ENCODE measurements around the gene ILKAP.

DNA sequence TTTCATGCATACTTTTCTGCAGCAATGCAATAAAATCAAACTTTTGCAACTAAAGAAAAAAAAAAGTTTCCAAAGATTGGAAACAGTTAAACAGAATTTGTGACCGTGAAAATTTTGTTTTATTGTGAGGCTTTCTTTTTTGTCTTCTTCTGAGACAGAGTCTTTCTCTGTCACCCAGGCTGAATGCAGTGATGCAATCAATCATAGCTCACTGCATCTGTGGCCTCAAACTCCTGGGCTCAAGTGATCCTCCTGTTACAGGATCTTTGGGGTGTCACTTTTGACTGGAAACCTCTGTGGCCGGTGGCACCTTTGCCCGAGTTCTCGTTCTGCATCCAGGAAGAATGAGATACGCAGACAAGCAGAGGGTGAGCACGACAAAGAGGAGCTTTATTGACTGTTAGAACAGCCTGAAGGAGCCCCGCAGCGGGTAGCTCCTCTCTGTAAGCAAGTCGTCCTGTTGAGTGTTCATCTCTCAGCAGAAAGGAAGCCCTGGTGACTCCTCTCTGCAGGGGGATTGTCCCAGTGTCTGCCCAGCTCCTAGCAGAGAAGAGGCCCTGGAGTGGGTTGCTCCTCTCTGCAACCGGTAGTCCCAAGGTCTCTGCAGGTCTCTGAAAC is 16.9 kb upstream of the ILKAP start:
- no peak for TF ChIP-seq CTCF (IDR thresholded peaks at IDR 0.05; ENCODE audit: low read length)
- no peak for TF ChIP-seq EZH2 (IDR thresholded peaks at IDR 0.05; ENCODE audit: borderline replicate concordance, low read length)
